Breast epithelium (tissue), 4 donors: ENCODE measurements around the gene CACNA1I. TPM values are rescaled to one million over a fixed set of nuclear protein-coding genes. Genes with fewer than 3 reads are reported as not detected.

Source experiments
- DNase-seq, 2 donors: peaks; one replicate each; pipeline ENCODE4 v3.0.0-alpha.2; 2019; ENCODE audit warnings: low spot score in 2 of 2
- H3K27ac ChIP-seq, 2 donors: fragments of 200-600 bp; sonication (generic) in 1 of 2; one replicate each; pipeline ENCODE4 v1.5.1; 2016 to 2019; ENCODE audit warnings: mild to moderate bottlenecking in 1 of 2
- H3K27me3 ChIP-seq, 2 donors: fragments of 200-600 bp; sonication (generic) in 1 of 2; one replicate each; pipeline versions ENCODE4 v1.5.1 to v1.6.0; 2017 to 2019; ENCODE audit warnings: control low read depth in 1 of 2, mild to moderate bottlenecking in 1 of 2
- H3K36me3 ChIP-seq: fragments of 200-600 bp; one replicate; pipeline ENCODE4 v1.5.1; 2019
- H3K4me1 ChIP-seq, 2 donors: fragments of 200-600 bp; sonication (generic); one replicate each; pipeline ENCODE4 v1.5.1; 2016 to 2019; ENCODE audit warnings: control low read depth in 1 of 2
- H3K4me3 ChIP-seq, 3 donors: fragments of 200-600 bp; sonication (generic); 1 replicate in 2 of 3; 2 replicates in 1 of 3; pipeline ENCODE4 v1.5.1; 2016 to 2019; ENCODE audit warnings: mild to moderate bottlenecking in 3 of 3, moderate library complexity in 2 of 3
- H3K9me3 ChIP-seq, 2 donors: fragments of 200-600 bp; sonication (generic) in 1 of 2; one replicate each; pipeline ENCODE4 v1.5.1; 2016 to 2019; ENCODE audit warnings: control low read depth in 1 of 2
- CTCF ChIP-seq, 3 donors: fragments of 450-650 bp; IDR thresholded peaks; one replicate each; pipeline ENCODE4 v1.5.1; 2016 to 2017; ENCODE audit warnings: antibody characterized with exemption in 3 of 3, mild to moderate bottlenecking in 3 of 3, moderate library complexity in 3 of 3
- POLR2A ChIP-seq: fragments of 450-650 bp; IDR thresholded peaks from one replicate; pipeline ENCODE4 v1.6.1; 2016; ENCODE audit warnings: antibody characterized with exemption, mild to moderate bottlenecking, moderate library complexity
- POLR2AphosphoS5 ChIP-seq, 3 donors: sonication (generic); formaldehyde crosslinking; IDR thresholded peaks; one replicate each; pipeline ENCODE4 v1.6.1; 2017; ENCODE audit warnings: antibody characterized with exemption in 3 of 3
- intact Hi-C: fragments of 100-400 bp; cut with DNase I; formaldehyde crosslinking; loops from one replicate; pipeline ENCODE4 v1.15.1; 2023; ENCODE audit warnings: low total_unique reads
- total RNA-seq, 3 donors: library from RNA; depleted of rRNA; stranded (reverse); fragments of >200 nt; gene quantifications; one replicate each; pipeline ENCODE4 v1.1.0, GENCODE V29; 2016

Gene CACNA1I
- total RNA-seq, 3 donors from 2014 or later: 0.32 to 0.44 (median 0.33) TPM

GRCh38 chr22:39535357-39535725 is 35.2 kb upstream of the CACNA1I start:
- intact Hi-C loops: loop anchor here (10.0 kb wide), 2 partner anchors 489 to 819 kb away; no protein-coding TSS in a partner anchor
- Histone ChIP-seq H3K36me3 (no peaks in the 10 kb centered on the region), H3K9me3 (no peaks in the 10 kb centered on the region), H3K4me3 (no peak overlapping the region), H3K4me1 (peaks cover 9 to 14% of the 10 kb centered on the region in 2 donors), H3K27ac (no peak overlapping the region), H3K27me3 (no peaks in the 10 kb centered on the region)
- no peak for TF ChIP-seq POLR2A
- TF ChIP-seq CTCF (IDR thresholded peaks at IDR 0.05): no peak
- no peak for TF ChIP-seq POLR2AphosphoS5 (IDR thresholded peaks at IDR 0.05)
- no peak for DNase-seq

GRCh38 chr22:39535831-39536449 is 34.6 kb upstream of the CACNA1I start:
- no peak overlapping the region for H3K27ac ChIP-seq
- H3K9me3 ChIP-seq: no peaks in the 10 kb centered on the region
- H3K4me1 ChIP-seq: peaks cover 9 to 13% of the 10 kb centered on the region in 2 donors
- H3K27me3 ChIP-seq: no peaks in the 10 kb centered on the region
- intact Hi-C loops: loop anchor here (10.0 kb wide), 2 partner anchors 489 to 819 kb away; no protein-coding TSS in a partner anchor
- no peaks in the 10 kb centered on the region for H3K36me3 ChIP-seq
- DNase-seq: no peak
- TF ChIP-seq POLR2A: no peak
- no peak for TF ChIP-seq POLR2AphosphoS5 (IDR thresholded peaks at IDR 0.05)
- TF ChIP-seq CTCF (IDR thresholded peaks at IDR 0.05): no peak
- no peak overlapping the region for H3K4me3 ChIP-seq

- Histone ChIP-seq H3K9me3 (no peaks in the 10 kb centered on the region), H3K36me3 (no peaks in the 10 kb centered on the region), H3K4me3 (no peak overlapping the region), H3K27me3 (no peaks in the 10 kb centered on the region), H3K4me1 (peaks cover under 1 to 5% of the 10 kb centered on the region in 2 donors), H3K27ac (no peak overlapping the region)
- intact Hi-C loops: loop anchor here (10.0 kb wide), 2 partner anchors 488 to 818 kb away; no protein-coding TSS in a partner anchor
- TF ChIP-seq POLR2AphosphoS5 (IDR thresholded peaks at IDR 0.05) (no peak), CTCF (IDR thresholded peaks at IDR 0.05) (no peak), POLR2A (no peak)
- no peak for DNase-seq
Observed at GRCh38 chr22:39536711-39537110, 33.8 kb upstream of the CACNA1I start.

- Histone ChIP-seq H3K36me3 (no peaks in the 10 kb centered on the region), H3K9me3 (no peaks in the 10 kb centered on the region), H3K4me1 (peaks cover 0 to 5% of the 10 kb centered on the region in 2 donors), H3K27me3 (no peaks in the 10 kb centered on the region), H3K4me3 (no peak overlapping the region), H3K27ac (no peak overlapping the region)
- no peak for DNase-seq
- intact Hi-C loops: loop anchor here (10.0 kb wide), 2 partner anchors 487 to 817 kb away; no protein-coding TSS in a partner anchor
- TF ChIP-seq POLR2A (no peak), POLR2AphosphoS5 (IDR thresholded peaks at IDR 0.05) (no peak), CTCF (IDR thresholded peaks at IDR 0.05) (no peak)
Observed at GRCh38 chr22:39537975-39538374, 32.6 kb upstream of the CACNA1I start.

GRCh38 chr22:39543095-39543494 is 27.5 kb upstream of the CACNA1I start:
- Histone ChIP-seq H3K9me3 (no peaks in the 10 kb centered on the region), H3K27me3 (peaks cover 0 to 21% of the 10 kb centered on the region in 2 donors), H3K4me3 (no peak overlapping the region), H3K36me3 (no peaks in the 10 kb centered on the region), H3K27ac (no peak overlapping the region), H3K4me1 (no peaks in the 10 kb centered on the region)
- TF ChIP-seq POLR2AphosphoS5 (IDR thresholded peaks at IDR 0.05): no peak
- TF ChIP-seq CTCF (IDR thresholded peaks at IDR 0.05): no peak
- no peak for TF ChIP-seq POLR2A
- no peak for DNase-seq
- intact Hi-C loops: no loop called here
